ENCODE results near the gene ISYNA1.

ISYNA1 gene

DNA sequence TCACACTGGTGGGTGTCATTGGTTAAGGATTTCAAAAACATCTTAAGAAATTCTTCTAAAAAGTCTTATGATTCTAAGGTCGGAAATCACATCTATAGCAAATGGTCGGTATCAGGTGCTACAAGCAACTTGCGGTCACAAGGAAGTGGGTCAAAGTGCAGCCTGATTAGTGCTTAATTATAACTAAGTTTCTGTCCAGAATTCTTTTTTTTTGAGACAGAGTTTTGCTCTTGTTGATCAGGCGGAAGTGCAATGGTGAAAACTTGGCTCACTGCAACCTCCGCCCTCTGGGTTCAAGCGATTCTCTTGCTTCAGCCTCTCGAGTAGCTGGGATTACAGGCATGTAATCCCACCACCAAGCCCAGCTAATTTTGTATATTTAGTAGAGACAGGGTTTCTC lies 53.2 kb downstream of the ISYNA1 start:
- TF ChIP-seq GATA3 (IDR thresholded peaks at IDR 0.05; ENCODE audit: low read depth, low read length) (no peak), GATA2 (IDR thresholded peaks at IDR 0.05; ENCODE audit: low read depth, low read length) (no peak)
